BE2C (cell line): ENCODE data around the gene DENND1C.

ENCODE experiments used
- DNase-seq: peaks from one replicate; pipeline ENCODE4 v3.0.0-alpha.2; 2020
- H3K27me3 ChIP-seq: fragments of 250-450 bp; sonication (Bioruptor Pico); 2 replicates; pipeline ENCODE4 v1.5.1; 2020; ENCODE audit warnings: mild to moderate bottlenecking
- H3K36me3 ChIP-seq: fragments of 250-450 bp; sonication (Bioruptor Pico); 2 replicates; pipeline ENCODE4 v1.5.1; 2020; ENCODE audit warnings: mild to moderate bottlenecking
- H3K4me1 ChIP-seq: fragments of 250-450 bp; sonication (Bioruptor Pico); 2 replicates; pipeline ENCODE4 v1.5.1; 2020
- H3K4me3 ChIP-seq: 2 replicates; pipeline ENCODE4 v1.5.1; 2011; ENCODE audit warnings: low read depth, low read length
- H3K9me3 ChIP-seq: fragments of 250-450 bp; sonication (Bioruptor Pico); 2 replicates; pipeline ENCODE4 v1.5.1; 2020
- CTCF ChIP-seq: IDR thresholded peaks from 2 replicates; pipeline ENCODE4 v1.5.1; 2012; ENCODE audit warnings: mild to moderate bottlenecking, low read depth, low read length

The DENND1C gene

GRCh38 chr19:6475321-6476108 lies 6.1 kb downstream of the DENND1C start:
- H3K9me3 ChIP-seq: no peaks in the 10 kb centered on the region
- DNase-seq: no peak
- no peaks in the 10 kb centered on the region for H3K36me3 ChIP-seq
- H3K27me3 ChIP-seq: no peaks in the 10 kb centered on the region
- no peak overlapping the region for H3K4me3 ChIP-seq
- no peak for TF ChIP-seq CTCF
- H3K4me1 ChIP-seq: no peaks in the 10 kb centered on the region

DNA sequence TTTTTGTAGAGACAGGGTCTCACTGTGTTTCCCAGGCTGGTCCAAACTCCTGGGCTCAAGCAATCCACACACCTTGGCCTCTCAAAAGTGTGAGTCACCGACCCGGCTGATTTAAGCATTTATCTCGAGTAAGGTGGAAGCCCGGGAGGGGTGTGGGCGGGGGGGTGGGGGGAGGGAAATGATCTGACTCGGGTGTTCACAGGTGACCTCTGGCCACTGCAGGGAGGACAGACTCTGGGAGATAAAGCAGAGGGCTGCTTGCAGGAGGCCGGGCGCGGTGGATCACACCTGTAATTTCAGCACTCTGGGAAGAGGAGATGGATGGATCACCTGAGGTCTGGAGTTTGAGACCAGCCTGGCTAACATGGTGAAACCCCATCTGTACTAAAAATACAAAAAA lies 7.9 kb downstream of the DENND1C start:
- Histone ChIP-seq H3K27me3 (no peaks in the 10 kb centered on the region), H3K4me1 (no peaks in the 10 kb centered on the region), H3K4me3 (no peak overlapping the region), H3K9me3 (no peaks in the 10 kb centered on the region), H3K36me3 (no peaks in the 10 kb centered on the region)
- no peak for DNase-seq
- no peak for TF ChIP-seq CTCF

- Histone ChIP-seq H3K4me1 (no peaks in the 10 kb centered on the region), H3K4me3 (no peak overlapping the region), H3K36me3 (no peaks in the 10 kb centered on the region), H3K9me3 (no peaks in the 10 kb centered on the region), H3K27me3 (peaks cover 4% of the 10 kb centered on the region; the same call in 1 of the 2 replicates)
- TF ChIP-seq CTCF: no peak
- no peak for DNase-seq
These were observed 8.9 kb downstream of the DENND1C start for GRCh38 chr19:6472713-6473112.

DNA sequence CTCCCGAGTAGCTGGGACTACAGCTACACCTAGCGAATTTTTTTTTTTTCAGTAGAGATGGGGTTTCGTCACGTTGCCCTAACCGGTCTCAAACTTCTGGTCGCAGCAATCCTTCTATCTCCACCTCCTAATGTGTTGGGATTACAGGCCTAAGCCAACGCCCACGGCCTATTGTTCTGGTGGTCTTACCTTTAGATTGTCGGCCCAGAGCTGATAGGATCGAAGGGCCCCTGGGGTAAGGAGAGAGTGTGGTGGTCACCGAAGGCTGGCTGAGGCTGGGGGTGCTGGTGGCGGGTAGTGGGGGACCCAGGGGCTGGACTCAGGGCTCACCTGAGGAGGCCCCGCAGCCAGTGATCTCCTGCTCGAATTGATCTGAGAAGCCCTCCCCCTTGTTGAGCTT lies 10.5 kb downstream of the DENND1C start:
- H3K36me3 ChIP-seq: no peaks in the 10 kb centered on the region
- H3K27me3 ChIP-seq: peaks cover 6% of the 10 kb centered on the region; the same call in 1 of the 2 replicates
- no peak for TF ChIP-seq CTCF
- DNase-seq: no peak
- no peak overlapping the region for H3K4me3 ChIP-seq
- H3K4me1 ChIP-seq: no peaks in the 10 kb centered on the region
- no peaks in the 10 kb centered on the region for H3K9me3 ChIP-seq

DNA sequence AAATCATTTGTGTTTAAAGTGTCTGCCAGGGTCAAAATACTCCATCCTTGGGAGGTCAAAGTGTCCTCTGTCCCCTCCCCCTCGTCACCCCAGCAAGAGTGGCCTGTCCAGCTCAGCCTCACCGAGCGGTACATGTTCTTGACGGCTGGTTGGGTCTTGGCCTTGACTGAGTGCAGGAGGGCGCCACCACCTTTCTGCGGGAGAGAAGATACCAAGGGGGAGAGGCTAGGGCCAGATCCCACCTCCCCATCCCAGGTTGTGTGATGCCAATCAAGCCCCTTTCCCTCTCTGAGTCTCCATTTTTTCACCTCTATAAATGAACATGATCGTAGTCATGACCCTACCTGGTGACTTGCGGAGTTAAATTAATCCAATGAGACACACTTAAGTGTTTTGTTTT lies 11.4 kb downstream of the DENND1C start:
- H3K27me3 ChIP-seq: peaks cover 13% of the 10 kb centered on the region
- TF ChIP-seq CTCF: no peak
- no peaks in the 10 kb centered on the region for H3K36me3 ChIP-seq

GRCh38 chr19:6467384-6467783 lies 14.2 kb downstream of the DENND1C start:
- no peak for TF ChIP-seq CTCF
- peaks cover 27% of the 10 kb centered on the region for H3K27me3 ChIP-seq
- no peaks in the 10 kb centered on the region for H3K36me3 ChIP-seq
- H3K4me3 ChIP-seq: no peak overlapping the region
- DNase-seq: no peak
- no peaks in the 10 kb centered on the region for H3K9me3 ChIP-seq
- no peaks in the 10 kb centered on the region for H3K4me1 ChIP-seq

More for the DNA sequence above, 11.4 kb downstream of the DENND1C start:
- no peaks in the 10 kb centered on the region for H3K4me1 ChIP-seq
- no peaks in the 10 kb centered on the region for H3K9me3 ChIP-seq
- no peak overlapping the region for H3K4me3 ChIP-seq
- no peak for DNase-seq
